PC-3 (cell line): ENCODE measurements around the gene TRPM2. TPM values are rescaled to one million over a fixed set of nuclear protein-coding genes. Genes with fewer than 3 reads are reported as not detected.

Experiments
- ATAC-seq: fragments of 200-7000 bp; cut with Tn5 transposase; 2 replicates; pipeline ENCODE4 v1.9.1; 2020; ENCODE audit warnings: mild to moderate bottlenecking, moderate library complexity
- BruUV-seq: library from RNA; stranded (reverse); fragments of 400-500 nt; replicated peaks from 2 replicates; lab custom pipeline; 2021; lab: Mats Ljungman, UMichigan
- CTCF ChIA-PET: fragments of 300-600 bp; sonication (Branson Sonifier 250); formaldehyde crosslinking; loops from one replicate; lab custom pipeline; 2022; ENCODE audit warnings: antibody characterized with exemption; lab: Charles Lee
- POLR2A ChIA-PET: fragments of 300-600 bp; sonication (Branson Sonifier 250); formaldehyde crosslinking; loops from one replicate; lab custom pipeline; 2022; ENCODE audit warnings: antibody characterized with exemption; ENCODE audit not compliant: unreplicated experiment; lab: Charles Lee
- DNase-seq: peaks from one replicate; pipeline ENCODE4 v3.0.0-alpha.2; 2015
- H2AFZ ChIP-seq: fragments of 300-600 bp; sonication (generic); 2 replicates; pipeline ENCODE4 v1.6.0; 2016; ENCODE audit warnings: antibody characterized with exemption, low read length
- H3F3A ChIP-seq: fragments of 300-600 bp; sonication (generic); one replicate; pipeline ENCODE4 v1.6.0; 2017; ENCODE audit warnings: antibody characterized with exemption, low read length, control low read depth, mild to moderate bottlenecking; ENCODE audit not compliant: unreplicated experiment
- H3K27ac ChIP-seq: fragments of 300-600 bp; sonication (generic); 2 replicates; pipeline ENCODE4 v1.5.1; 2016; ENCODE audit warnings: mild to moderate bottlenecking, low read length
- H3K27me3 ChIP-seq: fragments of 300-600 bp; sonication (generic); 2 replicates; pipeline ENCODE4 v1.6.1; 2016; ENCODE audit warnings: low read length, mixed read lengths
- H3K36me3 ChIP-seq: fragments of 300-600 bp; sonication (generic); 2 replicates; pipeline ENCODE4 v1.6.1; 2016; ENCODE audit warnings: low read depth, mixed run types, low read length, mixed read lengths
- H3K4me1 ChIP-seq: fragments of 300-600 bp; sonication (generic); 2 replicates; pipeline ENCODE4 v1.5.1; 2016; ENCODE audit warnings: low read length; ENCODE audit not compliant: insufficient read depth
- H3K4me2 ChIP-seq: fragments of 300-600 bp; sonication (generic); 2 replicates; pipeline ENCODE4 v1.6.0; 2016; ENCODE audit warnings: low read length
- H3K4me3 ChIP-seq: fragments of 300-600 bp; sonication (generic); 2 replicates; pipeline ENCODE4 v1.5.1; 2016; ENCODE audit warnings: mild to moderate bottlenecking, low read length, mixed read lengths
- H3K79me2 ChIP-seq: fragments of 300-600 bp; sonication (generic); 2 replicates; pipeline ENCODE4 v1.6.1; 2017; ENCODE audit warnings: low read length, mixed read lengths
- H3K9ac ChIP-seq: fragments of 300-600 bp; sonication (generic); 2 replicates; pipeline ENCODE4 v1.6.0; 2016; ENCODE audit warnings: mild to moderate bottlenecking, low read length
- H3K9me2 ChIP-seq: fragments of 300-600 bp; sonication (generic); replicated peaks from 2 replicates; pipeline ENCODE4 v1.6.1; 2016; ENCODE audit warnings: mixed run types, low read length, mixed read lengths
- H3K9me3 ChIP-seq: fragments of 300-600 bp; sonication (generic); 2 replicates; pipeline ENCODE4 v1.6.1; 2016; ENCODE audit warnings: low read length, mixed read lengths
- H4K20me1 ChIP-seq: fragments of 300-600 bp; sonication (generic); 2 replicates; pipeline ENCODE4 v1.6.1; 2016; ENCODE audit warnings: low read length, mixed read lengths
- CTCF ChIP-seq: fragments of 300-600 bp; sonication (generic); conservative IDR thresholded peaks from 2 replicates; pipeline ENCODE4 v1.5.1; 2017; ENCODE audit warnings: antibody characterized with exemption, low read depth, mild to moderate bottlenecking, low read length
- EZH2 ChIP-seq: fragments of 300-600 bp; sonication (generic); IDR thresholded peaks from one replicate; pipeline ENCODE4 v1.6.1; 2017; ENCODE audit warnings: antibody characterized with exemption, mild to moderate bottlenecking, low read length; ENCODE audit not compliant: unreplicated experiment
- EZH2phosphoT487 ChIP-seq: fragments of 300-600 bp; sonication (generic); IDR thresholded peaks from 2 replicates; pipeline ENCODE4 v1.6.1; 2018; ENCODE audit warnings: mild to moderate bottlenecking, antibody characterized with exemption, low read length, borderline replicate concordance
- intact Hi-C: fragments of 100-400 bp; cut with micrococcal nuclease; formaldehyde crosslinking; loops from 2 replicates; pipeline ENCODE4 v1.9.0; 2023
- total RNA-seq: library from RNA; depleted of rRNA; stranded (reverse); fragments of >200 nt; gene quantifications from 2 replicates; pipeline ENCODE4 v1.2.3, GENCODE V29; 2014

TRPM2 gene
- total RNA-seq, 1 experiment from 2014 or later: 50.0 TPM

- H3K27me3 ChIP-seq: no peaks in the 10 kb centered on the region
- intact Hi-C loops: no loop called here
- H3K9me3 ChIP-seq: no peaks in the 10 kb centered on the region
- no peak overlapping the region for H3K27ac ChIP-seq
- no peaks in the 10 kb centered on the region for H3K4me1 ChIP-seq
- H3K36me3 ChIP-seq: peaks cover 11% of the 10 kb centered on the region
- no peaks in the 10 kb centered on the region for H3K9me2 ChIP-seq
- H3K79me2 ChIP-seq: no peaks in the 10 kb centered on the region
- no peaks in the 10 kb centered on the region for H3F3A ChIP-seq
- TF ChIP-seq EZH2phosphoT487: no peak
- no peak for TF ChIP-seq EZH2
- TF ChIP-seq CTCF: no peak
- CTCF ChIA-PET: no interaction called here
- no TSS peak for BruUV-seq
- H3K4me2 ChIP-seq: no peak overlapping the region
- H3K9ac ChIP-seq: no peak overlapping the region
- H4K20me1 ChIP-seq: no peaks in the 10 kb centered on the region
- no peak for DNase-seq
- POLR2A ChIA-PET: no interaction called here
- H2AFZ ChIP-seq: no peak overlapping the region
- no peak for ATAC-seq
- no peak overlapping the region for H3K4me3 ChIP-seq
Measured at GRCh38 chr21:44322621-44323325, 30.6 kb upstream of the TRPM2 start.

GRCh38 chr21:44323591-44323990 lies 29.8 kb upstream of the TRPM2 start:
- no TSS peak for BruUV-seq
- Histone ChIP-seq H3K4me3 (no peak overlapping the region), H3F3A (no peaks in the 10 kb centered on the region), H3K36me3 (peaks cover 11% of the 10 kb centered on the region), H3K9me2 (no peaks in the 10 kb centered on the region), H3K79me2 (no peaks in the 10 kb centered on the region), H3K9ac (no peak overlapping the region), H3K4me2 (no peak overlapping the region), H3K9me3 (no peaks in the 10 kb centered on the region), H3K27me3 (no peaks in the 10 kb centered on the region), H4K20me1 (no peaks in the 10 kb centered on the region), H3K27ac (no peak overlapping the region), H3K4me1 (no peaks in the 10 kb centered on the region), H2AFZ (no peak overlapping the region)
- DNase-seq: no peak
- no peak for TF ChIP-seq EZH2phosphoT487
- TF ChIP-seq CTCF: no peak
- no peak for TF ChIP-seq EZH2
- intact Hi-C loops: no loop called here
- ChIA-PET POLR2A (no interaction called here), CTCF (no interaction called here)
- ATAC-seq: no peak

- POLR2A ChIA-PET: no interaction called here
Measured at GRCh38 chr21:44324106-44324853, 29.1 kb upstream of the TRPM2 start.

More at GRCh38 chr21:44324106-44324853, 29.1 kb upstream of the TRPM2 start:
- H3K9ac ChIP-seq: no peak overlapping the region
- no peak overlapping the region for H2AFZ ChIP-seq
- ATAC-seq (no peak), DNase-seq (no peak)
- H4K20me1 ChIP-seq: no peaks in the 10 kb centered on the region
- no peaks in the 10 kb centered on the region for H3K27me3 ChIP-seq
- H3K27ac ChIP-seq: no peak overlapping the region
- no peaks in the 10 kb centered on the region for H3F3A ChIP-seq
- H3K4me2 ChIP-seq: no peak overlapping the region
- no peaks in the 10 kb centered on the region for H3K9me2 ChIP-seq
- CTCF ChIA-PET: no interaction called here
- no peaks in the 10 kb centered on the region for H3K9me3 ChIP-seq
- H3K4me3 ChIP-seq: no peak overlapping the region
- H3K79me2 ChIP-seq: no peaks in the 10 kb centered on the region
- no TSS peak for BruUV-seq
- TF ChIP-seq EZH2phosphoT487 (no peak), EZH2 (no peak), CTCF (no peak)
- peaks cover 11% of the 10 kb centered on the region for H3K36me3 ChIP-seq
- H3K4me1 ChIP-seq: no peaks in the 10 kb centered on the region
- intact Hi-C loops: no loop called here
